HUES64 (cell line): ENCODE measurements around the gene EPC2.

Source experiments
- H3K27ac ChIP-seq: 2 replicates; pipeline ENCODE4 v1.7.0; 2013; ENCODE audit warnings: low read depth, low read length, inconsistent platforms
- H3K27me3 ChIP-seq: 2 replicates; pipeline ENCODE4 v1.6.1; 2013; ENCODE audit warnings: mild to moderate bottlenecking, low read length; ENCODE audit not compliant: insufficient read depth
- H3K36me3 ChIP-seq: 2 replicates; pipeline ENCODE4 v1.6.1; 2013; ENCODE audit warnings: mild to moderate bottlenecking, low read length; ENCODE audit not compliant: insufficient read depth
- H3K4me1 ChIP-seq: 2 replicates; pipeline ENCODE4 v1.6.1; 2013; ENCODE audit warnings: mild to moderate bottlenecking, low read length, moderate library complexity; ENCODE audit not compliant: insufficient read depth
- H3K4me3 ChIP-seq: 2 replicates; pipeline ENCODE4 v1.5.1; 2013; ENCODE audit warnings: mild to moderate bottlenecking, low read length, moderate library complexity
- H3K9ac ChIP-seq: 2 replicates; pipeline ENCODE4 v1.6.1; 2013; ENCODE audit warnings: mild to moderate bottlenecking, low read depth, low read length
- H3K9me3 ChIP-seq: 2 replicates; pipeline ENCODE4 v1.6.1; 2013; ENCODE audit warnings: low read depth, low read length; ENCODE audit not compliant: insufficient read depth
- WGBS: fragments of 150-250, 120-280 bp; methylation state at CpG from one replicate; pipeline ENCODE4 v1.1.7; 2013; ENCODE audit warnings: missing lambda C conversion rate; 5-methylcytosine and 5-hydroxymethylcytosine counted together

EPC2 gene

DNA sequence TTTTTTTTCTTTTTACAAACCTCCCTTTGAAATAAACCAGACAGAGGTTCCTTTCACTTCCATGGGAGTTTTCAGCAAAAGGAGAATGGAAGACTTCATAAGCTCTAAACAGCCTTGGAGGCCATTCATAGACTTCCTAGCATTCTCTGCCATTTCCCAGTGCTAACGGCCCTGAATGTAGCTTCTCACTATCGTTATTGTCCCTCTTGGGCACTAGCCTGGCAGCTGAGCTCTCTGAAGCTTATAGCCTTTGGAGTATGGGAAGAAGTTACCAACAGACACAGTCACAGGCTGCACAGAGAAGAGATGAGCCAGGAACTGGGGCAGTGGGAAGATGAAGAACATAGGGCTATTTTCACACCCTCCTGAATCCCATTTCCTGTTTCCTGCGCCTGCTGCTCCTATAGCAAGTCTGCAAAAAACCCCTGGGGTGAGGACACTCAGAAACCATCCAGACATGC, 29.1 kb upstream of the EPC2 start:
- no peaks in the 10 kb centered on the region for H3K36me3 ChIP-seq
- peak overlapping the region; percentile 22; the same call in 1 of the 2 replicates for H3K9ac ChIP-seq
- peak overlapping the region; percentile 36 for H3K27ac ChIP-seq
- no peaks in the 10 kb centered on the region for H3K27me3 ChIP-seq
- no peaks in the 10 kb centered on the region for H3K9me3 ChIP-seq
- no peak overlapping the region for H3K4me3 ChIP-seq
- peaks cover 32% of the 10 kb centered on the region for H3K4me1 ChIP-seq
- 77% methylated on average over 3 of the region's 3 CpGs for WGBS

DNA sequence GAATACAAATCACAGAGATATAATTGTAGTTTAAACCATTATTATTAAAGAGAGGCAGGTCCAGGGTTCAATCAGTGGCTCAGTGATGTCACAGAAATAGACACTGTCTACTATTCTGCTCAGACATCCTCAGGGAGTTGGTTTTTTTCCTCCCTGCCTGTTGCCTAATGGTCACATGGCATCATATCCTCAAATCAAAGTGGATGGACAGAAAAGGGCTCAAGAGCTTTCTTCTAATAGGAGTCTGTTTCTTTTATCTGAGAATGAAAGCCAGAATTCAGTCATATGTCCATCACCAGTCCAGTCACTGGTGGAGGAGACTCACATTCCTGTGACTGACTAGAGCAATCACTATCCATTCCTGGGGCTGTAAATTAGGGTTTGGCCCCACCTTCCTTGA, 27.9 kb upstream of the EPC2 start:
- Histone ChIP-seq H3K4me1 (peaks cover 32% of the 10 kb centered on the region), H3K9ac (no peak overlapping the region), H3K9me3 (no peaks in the 10 kb centered on the region), H3K4me3 (no peak overlapping the region), H3K27me3 (no peaks in the 10 kb centered on the region), H3K27ac (no peak overlapping the region), H3K36me3 (no peaks in the 10 kb centered on the region)

DNA sequence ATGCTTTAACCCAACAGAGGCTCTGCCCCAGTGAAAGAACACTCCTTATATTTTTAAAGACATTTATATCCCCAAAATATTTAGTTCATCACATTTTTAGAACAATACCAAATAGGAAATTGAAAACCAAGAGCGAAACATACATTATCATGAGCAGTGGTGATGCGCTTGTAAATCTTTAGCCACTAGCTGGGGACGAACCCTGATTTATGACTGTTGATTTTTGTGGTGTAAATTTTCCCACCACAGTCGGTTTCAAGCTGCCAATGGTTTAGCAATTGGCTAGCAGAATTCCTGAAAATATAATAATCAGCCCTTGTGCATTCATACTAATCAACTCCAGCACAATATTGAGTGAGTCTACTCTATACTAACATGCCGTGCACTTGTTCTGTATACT, 27.3 kb upstream of the EPC2 start:
- Histone ChIP-seq H3K9me3 (no peaks in the 10 kb centered on the region), H3K27ac (no peak overlapping the region), H3K27me3 (no peaks in the 10 kb centered on the region), H3K4me1 (peaks cover 32% of the 10 kb centered on the region), H3K36me3 (no peaks in the 10 kb centered on the region), H3K9ac (no peak overlapping the region), H3K4me3 (no peak overlapping the region)
- 95% methylated on average over 5 of the region's 5 CpGs for WGBS

DNA sequence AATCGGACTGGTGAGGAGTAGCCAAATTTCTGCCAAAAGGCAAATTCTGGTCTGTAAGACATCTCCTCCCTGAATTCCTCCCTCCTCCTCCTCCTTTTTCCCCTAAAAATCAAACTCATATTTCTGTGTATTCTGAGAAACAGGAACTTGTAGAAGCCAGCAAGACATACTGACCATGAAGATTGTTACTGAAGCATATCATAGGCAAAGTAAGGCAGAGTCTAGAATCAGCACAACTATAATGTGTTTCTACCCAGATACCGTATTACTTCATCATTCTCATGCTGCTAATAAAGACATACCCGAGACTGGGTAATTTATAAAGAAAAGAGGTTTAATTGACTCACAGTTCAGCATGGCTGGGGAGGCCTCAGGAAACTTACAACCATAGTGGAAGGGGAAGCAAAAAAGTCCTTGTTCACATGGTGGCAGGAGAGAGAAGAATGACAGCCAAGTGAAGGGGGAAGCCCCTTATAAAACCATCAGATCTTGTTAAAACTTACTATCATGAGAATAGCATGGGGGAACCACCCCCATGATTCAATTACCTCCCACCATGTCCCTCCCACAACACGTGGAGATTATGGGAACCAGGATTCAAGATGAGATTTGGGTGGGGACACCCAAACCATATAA, 24.9 kb upstream of the EPC2 start:
- WGBS, result 89% methylated on average over 4 of the region's 4 CpGs
- no peaks in the 10 kb centered on the region for H3K36me3 ChIP-seq
- H3K27ac ChIP-seq, result no peak overlapping the region
- peaks cover 19% of the 10 kb centered on the region for H3K4me1 ChIP-seq
- H3K27me3 ChIP-seq, result no peaks in the 10 kb centered on the region
- H3K4me3 ChIP-seq, result no peak overlapping the region
- H3K9ac ChIP-seq, result no peak overlapping the region
- no peaks in the 10 kb centered on the region for H3K9me3 ChIP-seq

DNA sequence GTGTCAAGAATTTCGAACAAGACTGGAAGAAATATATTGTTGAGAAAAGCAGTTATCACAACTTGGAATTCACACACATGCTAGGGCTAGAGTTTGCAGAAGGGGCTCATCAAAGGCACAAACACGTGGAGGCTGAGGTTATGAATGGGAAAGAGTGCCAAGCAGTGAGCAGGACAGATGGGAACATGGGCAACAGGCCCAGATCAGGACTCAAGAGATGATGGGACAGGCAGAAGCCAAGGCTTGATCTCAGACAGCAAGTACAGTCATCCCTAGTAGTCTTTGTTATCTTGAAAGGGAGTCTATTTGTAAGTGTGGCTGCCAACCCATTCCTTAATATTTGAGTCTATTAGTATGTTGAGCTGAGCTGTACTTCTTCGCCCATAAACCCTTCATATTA, 22.2 kb upstream of the EPC2 start:
- Histone ChIP-seq H3K4me1 (no peaks in the 10 kb centered on the region), H3K9ac (no peak overlapping the region), H3K36me3 (no peaks in the 10 kb centered on the region), H3K4me3 (no peak overlapping the region), H3K9me3 (no peaks in the 10 kb centered on the region), H3K27ac (no peak overlapping the region), H3K27me3 (no peaks in the 10 kb centered on the region)
- WGBS, result 95% methylated on average over 2 of the region's 3 CpGs

DNA sequence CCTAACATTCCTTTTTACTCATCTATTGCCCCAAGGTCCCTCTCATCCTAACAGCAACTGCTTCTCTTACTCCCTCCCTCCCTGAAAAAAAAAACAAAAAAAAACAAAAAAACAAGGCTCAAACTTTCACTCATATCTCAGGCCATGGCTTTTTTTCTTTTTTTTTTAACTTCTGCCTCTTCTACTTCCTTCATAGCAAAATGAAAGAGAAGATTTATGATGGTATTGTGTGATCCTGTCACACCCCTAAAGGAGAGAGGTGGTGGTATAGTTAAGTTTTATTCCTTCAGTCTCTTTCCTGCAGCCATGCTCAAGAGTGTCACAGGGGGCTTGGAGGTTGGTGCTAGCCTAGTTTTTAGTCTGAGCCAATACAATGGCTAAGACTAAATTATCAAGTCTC, 21.5 kb upstream of the EPC2 start:
- Histone ChIP-seq H3K36me3 (no peaks in the 10 kb centered on the region), H3K27me3 (no peaks in the 10 kb centered on the region), H3K27ac (no peak overlapping the region), H3K9ac (no peak overlapping the region), H3K9me3 (no peaks in the 10 kb centered on the region), H3K4me1 (no peaks in the 10 kb centered on the region), H3K4me3 (no peak overlapping the region)

DNA sequence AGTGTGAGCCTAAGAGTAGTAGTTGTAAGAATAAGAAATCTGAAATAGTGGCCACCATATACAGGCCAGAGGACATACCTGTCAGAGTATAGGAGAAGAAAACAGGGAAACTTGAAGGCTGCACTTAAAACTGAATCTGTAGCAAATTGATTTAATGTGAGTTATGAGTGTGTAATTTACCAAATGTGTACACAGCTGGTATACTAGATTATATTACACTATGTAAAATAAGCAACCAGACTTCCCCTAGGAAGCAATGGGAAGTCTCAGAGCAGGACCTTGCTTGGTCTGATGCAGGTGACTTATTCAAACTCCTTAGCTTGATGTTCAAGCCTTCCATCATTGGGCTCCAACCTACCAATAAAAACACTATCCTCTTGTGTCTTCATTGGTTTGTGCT, 17.3 kb upstream of the EPC2 start:
- no peak overlapping the region for H3K4me3 ChIP-seq
- H3K4me1 ChIP-seq, result no peaks in the 10 kb centered on the region
- H3K9ac ChIP-seq, result no peak overlapping the region
- H3K27ac ChIP-seq, result no peak overlapping the region
- H3K36me3 ChIP-seq, result no peaks in the 10 kb centered on the region
- H3K27me3 ChIP-seq, result no peaks in the 10 kb centered on the region
- no peaks in the 10 kb centered on the region for H3K9me3 ChIP-seq

DNA sequence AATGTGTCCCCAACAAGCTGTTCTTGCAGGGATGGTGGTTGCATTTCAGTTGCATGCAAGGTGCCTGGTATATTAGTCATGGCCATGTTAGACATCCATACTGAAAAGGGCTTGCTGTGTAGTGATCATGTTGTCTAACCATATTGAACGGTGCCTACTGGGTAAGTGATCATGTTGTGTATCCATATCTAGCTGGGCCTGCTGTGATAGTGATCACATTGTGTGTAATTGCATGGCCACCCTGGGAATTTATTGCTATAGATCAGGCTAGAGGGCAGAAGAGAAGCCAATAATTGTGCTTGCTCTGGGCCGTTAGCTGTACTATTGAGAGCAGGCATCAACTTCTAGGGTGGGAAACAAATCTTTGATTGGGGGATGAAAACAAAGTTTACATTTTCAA, 9.8 kb upstream of the EPC2 start:
- Histone ChIP-seq H3K36me3 (no peaks in the 10 kb centered on the region), H3K27me3 (no peaks in the 10 kb centered on the region), H3K9ac (no peak overlapping the region), H3K4me1 (no peaks in the 10 kb centered on the region), H3K9me3 (no peaks in the 10 kb centered on the region), H3K27ac (no peak overlapping the region), H3K4me3 (no peak overlapping the region)
- WGBS, result 65% methylated on average over 2 of the region's 2 CpGs

DNA sequence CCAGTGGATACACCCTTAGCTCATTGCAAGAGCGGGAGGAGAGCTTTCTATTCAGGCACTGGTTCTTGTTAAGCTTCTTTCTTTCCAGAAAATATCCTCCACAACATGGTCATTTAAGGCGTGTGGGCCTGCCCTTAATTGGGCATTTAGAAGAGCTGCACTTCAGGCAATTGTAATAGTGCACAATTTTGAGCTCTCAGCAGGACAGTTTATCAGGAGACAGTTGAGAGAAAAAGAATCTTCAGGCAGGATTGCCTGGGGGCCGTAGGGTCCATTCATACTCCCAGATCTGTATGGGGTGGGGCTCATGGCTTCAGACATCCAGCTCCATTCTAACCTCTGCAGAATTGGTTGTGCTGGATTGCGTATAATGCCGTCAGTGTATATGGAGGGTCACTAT, 6.0 kb upstream of the EPC2 start:
- H3K36me3 ChIP-seq, result no peaks in the 10 kb centered on the region
- H3K27me3 ChIP-seq, result peaks cover 7% of the 10 kb centered on the region; the same call in 1 of the 2 replicates
- no peaks in the 10 kb centered on the region for H3K9me3 ChIP-seq
- no peak overlapping the region for H3K4me3 ChIP-seq
- H3K4me1 ChIP-seq, result peaks cover 20% of the 10 kb centered on the region
- WGBS, result 86% methylated on average over 3 of the region's 5 CpGs
- H3K9ac ChIP-seq, result no peak overlapping the region
- H3K27ac ChIP-seq, result no peak overlapping the region

DNA sequence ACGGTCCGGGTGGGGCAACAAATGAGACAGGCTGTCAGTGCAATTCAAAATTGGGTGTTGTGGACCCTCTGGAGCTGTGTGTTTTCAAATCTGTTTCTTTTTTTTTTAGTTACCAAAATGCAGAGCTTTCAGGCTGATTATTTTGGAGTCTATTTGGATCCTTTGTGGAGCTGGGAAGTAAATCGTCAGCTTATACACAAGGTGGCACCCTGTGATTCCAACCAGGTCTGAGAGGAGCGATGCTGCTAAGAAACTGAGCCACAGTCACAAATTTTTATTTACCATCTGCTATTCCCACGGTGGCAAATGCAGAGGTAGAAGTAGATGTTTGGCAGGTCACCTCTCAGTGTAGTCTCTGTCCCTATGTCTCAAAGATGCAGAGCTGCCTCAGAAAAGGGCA, 3.8 kb upstream of the EPC2 start:
- no peak overlapping the region for H3K27ac ChIP-seq
- H3K36me3 ChIP-seq, result no peaks in the 10 kb centered on the region
- peaks cover 10% of the 10 kb centered on the region; the same call in 1 of the 2 replicates for H3K27me3 ChIP-seq
- H3K9ac ChIP-seq, result no peak overlapping the region
- no peak overlapping the region for H3K4me3 ChIP-seq
- H3K4me1 ChIP-seq, result peaks cover 23% of the 10 kb centered on the region
- WGBS, result 78% methylated on average over 5 of the region's 5 CpGs
- no peaks in the 10 kb centered on the region for H3K9me3 ChIP-seq

DNA sequence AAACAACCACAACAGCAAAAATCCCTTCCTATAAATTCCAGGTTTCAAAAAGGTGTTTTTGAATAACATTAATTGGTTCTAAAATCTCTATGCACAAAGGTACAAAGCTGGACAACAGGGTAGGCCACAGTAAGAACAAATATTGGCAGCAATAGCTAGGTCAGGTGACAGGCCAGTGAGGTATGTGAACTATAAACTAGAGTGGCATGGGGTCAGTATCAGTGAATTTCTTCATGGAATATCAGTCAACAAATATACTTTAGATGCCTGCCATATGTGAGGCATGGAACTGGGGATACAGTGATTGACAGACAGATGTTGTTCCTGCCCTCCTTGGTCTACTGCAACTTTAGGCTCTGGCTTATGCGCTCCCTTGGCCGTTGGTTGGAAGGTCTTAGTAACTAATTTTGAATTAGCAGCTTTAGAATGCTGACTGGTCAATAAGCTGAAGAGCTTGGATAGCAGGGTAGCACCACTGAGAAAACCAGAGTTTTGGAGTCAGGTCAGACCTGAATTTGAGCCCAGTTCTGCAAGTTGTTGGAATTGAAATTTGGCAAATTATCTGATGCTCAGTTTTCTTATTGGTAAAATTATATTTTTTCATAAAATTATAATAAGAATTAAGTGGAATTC, 2.3 kb upstream of the EPC2 start:
- no peaks in the 10 kb centered on the region for H3K36me3 ChIP-seq
- peaks cover 26% of the 10 kb centered on the region for H3K4me1 ChIP-seq
- whole genome bisulfite sequencing, result 87% methylated on average over 2 of the region's 2 CpGs
- no peaks in the 10 kb centered on the region for H3K9me3 ChIP-seq
- H3K27ac ChIP-seq, result no peak overlapping the region
- H3K9ac ChIP-seq, result no peak overlapping the region
- peaks cover 10% of the 10 kb centered on the region; the same call in 1 of the 2 replicates for H3K27me3 ChIP-seq
- H3K4me3 ChIP-seq, result no peak overlapping the region
